NCI-H2196 (cell line): ENCODE data around the gene MBLAC1.

Experiments
- DNase-seq: peaks from one replicate; lab custom pipeline; 2025; ENCODE audit not compliant: unreplicated experiment; lab: John Stamatoyannopoulos, UW

The MBLAC1 gene

GRCh38 chr7:100152937-100153666 lies 26.3 kb downstream of the MBLAC1 start:
- no peak for DNase-seq

DNA sequence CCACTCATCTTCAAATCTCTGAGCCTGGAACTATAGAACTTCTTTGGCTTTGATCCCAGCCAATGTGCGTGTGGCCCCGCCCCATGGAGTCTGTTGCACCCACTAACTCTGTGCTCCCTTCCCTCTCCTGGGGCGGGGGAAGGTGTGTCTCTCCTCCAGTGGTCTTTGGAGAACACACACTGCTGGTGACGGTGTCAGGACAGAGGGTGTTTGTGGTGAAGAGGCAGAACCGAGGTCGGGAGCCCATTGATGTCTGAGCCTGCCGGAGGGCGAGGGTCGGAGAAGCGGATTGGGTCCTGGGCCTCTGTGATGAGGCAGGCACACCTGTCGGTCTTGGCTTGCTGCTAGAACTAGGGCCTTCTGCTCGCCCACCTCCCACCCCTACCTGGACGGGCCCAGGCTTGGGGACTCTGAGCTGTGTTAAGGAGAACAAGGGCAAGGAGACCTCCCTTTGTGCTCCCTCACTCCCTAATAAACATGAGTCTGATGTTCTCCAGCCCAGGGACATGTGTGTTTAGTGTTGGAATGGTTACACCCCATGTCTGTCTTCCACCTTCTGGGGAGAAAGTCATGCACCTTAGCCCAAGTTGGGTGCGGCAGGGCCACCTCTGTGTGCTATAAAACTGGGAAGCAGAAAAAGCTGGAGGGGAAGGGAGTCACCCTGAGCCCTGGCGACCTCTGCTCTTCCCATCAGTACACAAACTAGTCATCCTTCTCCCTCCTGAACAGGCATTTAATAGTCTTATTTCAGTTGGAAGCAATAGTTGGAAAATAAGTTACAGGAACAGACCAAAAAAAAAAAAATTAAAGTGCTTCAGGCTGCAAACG lies 27.2 kb downstream of the MBLAC1 start:
- no peak for DNase-seq

DNA sequence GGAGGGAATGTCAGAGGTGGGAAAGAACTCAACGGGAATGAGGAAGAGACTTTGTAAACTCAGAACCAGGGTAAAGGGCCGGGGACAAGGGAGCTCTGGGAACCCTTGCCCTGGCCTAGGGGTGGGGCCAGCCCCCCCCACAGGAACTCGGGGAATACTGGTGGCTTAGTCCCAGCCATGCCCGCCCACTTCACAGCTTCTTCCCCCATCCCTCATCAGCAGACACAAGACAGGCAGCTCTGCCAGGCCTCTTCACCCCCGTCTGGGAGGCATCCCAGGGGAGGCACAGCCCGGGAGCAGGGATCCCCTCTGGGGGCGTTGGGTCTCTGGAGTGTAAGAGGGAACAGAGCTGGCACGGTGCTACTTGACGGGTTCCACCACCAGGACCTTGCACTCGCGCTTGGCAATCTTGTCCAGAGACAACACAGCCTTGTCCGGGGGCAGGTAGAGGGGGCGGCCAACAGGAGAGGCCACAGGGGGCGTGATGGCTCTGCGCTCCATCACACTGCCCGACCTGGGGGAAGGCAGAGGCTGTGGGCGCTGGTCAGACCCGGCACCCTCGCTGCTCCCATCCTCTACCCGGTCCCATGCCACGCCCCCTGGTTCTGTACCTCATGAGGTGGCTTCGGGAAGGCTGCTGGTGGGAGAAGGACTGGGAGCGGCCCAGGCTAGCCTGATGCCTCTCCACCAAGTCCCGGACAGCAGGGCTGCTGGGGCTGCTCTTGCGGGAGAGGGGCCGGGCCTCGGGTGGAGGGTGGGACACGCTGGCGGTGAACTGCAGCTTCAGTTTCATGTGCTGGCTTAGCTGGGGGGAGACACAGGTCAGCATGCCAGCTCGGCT lies 28.1 kb downstream of the MBLAC1 start:
- DNase-seq, result no peak

- DNase-seq, result no peak
Observed at GRCh38 chr7:100155553-100156317, 29.0 kb downstream of the MBLAC1 start.

DNA sequence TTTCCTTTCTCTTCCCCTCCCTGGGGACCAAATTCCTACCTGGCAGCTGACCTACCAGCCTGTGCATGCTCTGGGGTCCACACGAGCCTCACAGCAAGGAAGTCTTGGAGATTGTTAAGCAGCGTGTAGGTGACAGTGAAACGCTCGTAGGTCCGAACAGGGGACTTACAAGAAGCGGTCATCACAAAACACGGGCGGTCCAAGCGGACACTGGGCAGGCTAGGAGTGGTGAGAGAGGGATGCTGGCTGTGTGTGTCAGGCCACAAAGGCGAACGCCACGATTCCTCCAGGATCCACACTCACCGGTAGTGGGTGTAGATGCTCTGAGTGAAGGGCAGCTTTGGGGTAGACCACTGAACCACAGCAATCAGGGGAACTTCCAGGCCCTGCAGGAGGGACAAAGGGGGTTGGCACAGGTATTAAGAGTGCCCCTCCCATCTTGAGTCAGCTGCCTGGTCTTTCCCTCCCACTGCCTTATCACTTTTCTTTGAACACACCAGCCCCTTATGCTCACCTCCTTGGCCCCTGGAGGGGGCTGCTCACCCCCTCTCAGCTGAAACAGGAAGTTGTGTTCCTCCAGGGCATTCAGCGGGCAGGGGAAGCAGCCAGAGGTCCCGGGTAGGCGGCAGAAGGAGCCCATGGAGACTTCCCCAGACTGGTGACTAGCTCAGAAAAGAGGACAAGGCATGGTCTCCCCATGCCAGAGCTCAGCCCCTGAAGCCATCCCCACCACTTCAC lies 29.7 kb downstream of the MBLAC1 start:
- DNase-seq, result no peak

DNA sequence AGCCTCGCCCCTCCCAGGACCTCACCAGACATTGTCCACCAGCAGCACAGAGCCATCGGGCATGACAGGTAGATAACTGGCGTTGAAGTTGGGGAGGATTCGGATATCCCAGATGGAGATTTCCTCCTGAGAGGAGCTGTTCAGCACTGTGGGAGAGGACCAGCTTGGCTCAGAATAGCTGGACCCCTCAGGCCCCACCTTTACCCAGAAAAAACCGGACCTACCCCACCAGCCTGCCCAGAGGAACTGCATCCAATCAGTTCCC lies 30.2 kb downstream of the MBLAC1 start:
- peak; percentile 28 for DNase-seq

GRCh38 chr7:100157334-100158228 lies 30.8 kb downstream of the MBLAC1 start:
- DNase-seq, result peak; percentile 44

DNA sequence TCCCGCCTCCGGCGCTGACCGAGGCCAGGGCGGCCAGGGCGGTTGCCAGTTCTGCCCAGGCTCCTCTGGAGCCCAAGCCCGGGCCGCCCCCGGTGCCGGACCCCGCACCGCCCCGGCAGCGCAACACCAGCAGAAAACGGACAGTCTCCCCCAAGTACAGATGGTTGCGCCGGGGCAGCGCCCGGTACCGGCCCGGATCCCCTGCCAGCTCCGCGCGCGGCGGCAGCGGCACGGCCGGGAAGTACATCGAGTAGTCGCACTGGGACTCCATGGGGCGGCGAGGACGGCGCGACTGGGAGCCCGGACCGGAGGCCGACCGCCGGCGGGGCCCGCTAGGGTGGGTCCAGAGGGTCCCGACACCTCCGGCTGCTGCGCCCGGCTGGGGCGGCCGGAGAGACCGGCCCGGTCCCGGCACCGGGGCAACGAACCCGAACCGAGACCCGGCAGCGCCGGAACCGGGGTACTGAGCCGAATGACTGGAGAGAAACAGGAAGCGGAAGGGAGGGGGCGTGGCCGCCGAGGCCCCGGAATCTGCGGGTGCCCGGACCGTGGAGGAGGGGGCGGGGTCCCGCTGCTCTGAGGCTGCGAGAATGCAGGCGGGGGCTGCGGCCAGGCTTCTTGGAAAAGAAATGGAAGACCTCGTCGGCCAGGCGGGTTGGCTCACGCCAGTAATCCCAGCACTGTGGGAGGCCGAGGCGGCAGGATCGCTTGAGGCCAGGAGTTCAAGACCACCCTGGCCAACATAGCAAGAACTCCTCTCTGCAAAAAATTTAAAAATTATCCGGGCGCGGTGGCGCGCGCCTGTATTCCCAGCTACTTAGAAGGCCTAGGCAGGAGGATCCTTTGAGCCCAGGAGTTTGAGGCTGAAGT lies 31.7 kb downstream of the MBLAC1 start, which contains the start of gene TRAPPC14:
Gene TRAPPC14, minus strand, starts transcription at position 495 of the 870 bp plus-strand sequence. Its CDS starts 224 bp downstream, at position 271.
- DNase-seq, result peak; percentile 88

DNA sequence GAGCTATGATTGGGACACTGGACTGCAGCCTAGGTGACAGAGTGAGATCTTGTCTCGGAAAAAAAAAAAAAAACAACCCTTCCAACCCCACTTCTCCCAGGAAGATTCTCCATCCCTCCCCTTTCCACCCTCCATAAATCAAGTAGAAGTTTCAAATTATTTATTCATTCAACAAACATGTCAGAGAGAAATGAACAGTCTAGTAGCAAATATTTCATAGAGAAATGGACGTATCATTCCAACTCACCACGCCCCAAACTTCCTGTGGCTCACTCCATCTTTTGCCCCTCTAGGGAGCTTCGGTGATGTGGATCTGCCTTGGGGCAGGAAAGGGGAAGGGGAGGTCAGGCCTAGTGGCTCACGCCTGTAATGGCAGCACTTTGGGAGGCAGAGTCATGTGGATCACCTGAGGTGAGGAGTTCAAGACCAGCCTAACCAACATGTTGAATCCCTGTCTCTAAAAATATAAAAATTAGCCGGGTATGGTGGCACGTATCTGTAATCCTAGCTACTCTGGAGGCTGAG lies 32.4 kb downstream of the MBLAC1 start:
- DNase-seq, result no peak

DNA sequence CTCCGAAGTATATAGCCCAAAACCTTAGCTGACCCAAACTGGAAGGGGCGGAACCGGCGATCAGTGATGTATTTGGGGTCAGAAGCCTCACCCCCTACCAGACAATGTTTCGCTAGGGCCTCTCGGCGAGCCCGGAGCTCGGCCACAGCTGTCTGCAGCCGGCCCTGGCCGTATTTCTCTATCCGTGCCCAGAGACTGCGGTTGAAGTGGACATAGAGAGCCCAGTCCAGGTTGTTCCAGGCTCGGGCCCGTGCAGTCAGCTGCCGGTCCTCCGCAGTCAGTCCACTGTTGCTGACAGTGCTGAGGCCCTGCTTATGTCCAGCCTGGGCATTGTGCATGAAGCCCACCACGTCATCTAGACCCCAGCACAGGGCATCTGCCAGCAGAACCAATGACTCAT lies 33.3 kb downstream of the MBLAC1 start:
- DNase-seq, result no peak

DNA sequence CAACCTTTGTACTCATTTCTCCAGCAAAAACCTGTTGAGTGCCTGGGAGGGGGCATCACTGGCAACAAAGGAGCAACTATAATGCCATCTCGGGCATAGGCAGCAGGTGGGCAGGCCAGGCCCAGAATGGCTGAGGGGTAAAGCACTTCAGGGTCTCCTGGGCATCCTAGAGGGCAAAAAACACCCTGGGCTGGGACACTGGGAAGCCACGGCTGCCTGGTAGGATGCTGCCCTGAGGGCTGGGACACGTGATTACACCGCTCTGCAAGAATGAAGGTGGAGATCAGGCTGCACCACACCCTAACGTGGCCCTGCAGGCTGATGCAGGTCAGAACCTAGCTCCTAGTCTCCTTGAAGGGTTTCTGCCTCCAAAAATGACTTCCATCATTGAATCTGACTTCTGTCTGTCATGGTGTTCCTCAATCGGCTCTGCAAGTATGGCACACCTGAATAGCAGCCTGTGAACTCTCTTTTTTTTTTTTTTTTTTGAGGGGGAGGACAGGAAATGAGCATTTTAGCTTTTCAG lies 36.3 kb downstream of the MBLAC1 start:
- no peak for DNase-seq

- DNase-seq, result no peak
Observed at GRCh38 chr7:100163871-100164270, 37.1 kb downstream of the MBLAC1 start.

- no peak for DNase-seq
Observed at GRCh38 chr7:100166317-100166940, 39.7 kb downstream of the MBLAC1 start.

DNA sequence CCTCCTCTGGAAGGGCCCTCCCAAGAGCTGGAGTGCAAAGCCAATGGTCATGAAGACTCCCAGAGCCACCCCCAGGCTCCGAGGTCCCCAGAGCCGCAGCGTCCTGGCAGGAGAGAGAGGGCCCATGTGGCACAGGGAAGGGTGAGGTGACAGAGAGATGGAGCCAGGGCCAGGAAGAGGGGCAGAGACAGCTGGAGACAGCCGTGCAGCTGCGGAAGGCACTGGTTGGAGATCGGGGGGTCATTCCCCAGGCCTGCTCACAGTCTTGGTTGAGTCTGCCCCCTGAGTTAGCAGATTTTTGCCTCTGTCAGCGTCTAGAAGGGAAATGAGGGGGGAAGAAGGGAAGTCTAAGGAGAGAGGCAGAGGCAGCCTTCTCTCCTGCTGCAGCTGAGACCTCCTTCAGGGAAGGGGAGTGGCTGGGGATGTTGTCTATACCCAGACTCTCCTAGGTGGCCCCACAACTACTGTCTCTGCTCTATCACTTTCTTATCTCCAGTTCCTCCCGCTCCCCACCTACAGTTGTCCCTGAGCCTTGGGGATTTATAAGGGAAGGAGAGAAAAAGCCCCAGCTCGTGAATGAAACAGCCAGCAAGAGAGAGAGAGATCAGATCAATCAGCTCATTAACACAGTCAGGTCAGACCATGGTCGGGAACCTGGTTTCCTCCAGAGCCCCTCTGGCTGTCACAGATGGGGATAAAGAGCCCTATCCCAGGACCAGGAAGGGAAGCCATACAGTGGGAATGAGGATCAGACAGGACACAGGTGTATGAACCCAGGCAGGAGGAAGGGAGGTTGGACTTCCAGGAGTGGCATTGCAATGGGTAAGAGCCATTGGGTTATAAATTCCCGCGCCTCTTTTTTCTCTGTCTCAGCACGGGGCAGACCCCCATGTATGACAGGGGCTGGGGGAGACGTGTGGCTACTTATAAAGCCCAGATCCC lies 40.5 kb downstream of the MBLAC1 start:
- DNase-seq, result no peak

GRCh38 chr7:100167912-100168323 lies 41.2 kb downstream of the MBLAC1 start:
- no peak for DNase-seq
